Calu3 (cell line): ENCODE data around the gene TMEM214. TPM values are rescaled to one million over a fixed set of nuclear protein-coding genes. Genes with fewer than 3 reads are reported as not detected.

Experiments
- BruUV-seq: library from RNA; stranded (reverse); fragments of 400-500 nt; replicated peaks from 2 replicates; lab custom pipeline; 2021; lab: Mats Ljungman, UMichigan
- CTCF ChIA-PET: fragments of 300-600 bp; sonication (Branson Sonifier 250); formaldehyde crosslinking; loops from one replicate; lab custom pipeline; 2022; ENCODE audit warnings: antibody characterized with exemption; lab: Charles Lee
- DNase-seq: peaks from one replicate; pipeline ENCODE4 v3.0.0; 2022
- H3K27ac Mint-ChIP-seq: one replicate; pipeline ENCODE4 v1.8.0; 2022; ENCODE audit warnings: mixed read lengths; ENCODE audit not compliant: unreplicated experiment
- H3K27me3 Mint-ChIP-seq: one replicate; pipeline ENCODE4 v1.8.0; 2022; ENCODE audit warnings: mixed read lengths; ENCODE audit not compliant: unreplicated experiment
- H3K36me3 Mint-ChIP-seq: one replicate; pipeline ENCODE4 v1.8.0; 2022; ENCODE audit warnings: mild to moderate bottlenecking, moderate library complexity, mixed read lengths; ENCODE audit not compliant: insufficient read depth, unreplicated experiment
- H3K4me1 Mint-ChIP-seq: one replicate; pipeline ENCODE4 v1.8.0; 2022; ENCODE audit warnings: mild to moderate bottlenecking, low read depth, mixed read lengths; ENCODE audit not compliant: unreplicated experiment
- H3K4me3 Mint-ChIP-seq: one replicate; pipeline ENCODE4 v1.8.0; 2022; ENCODE audit warnings: mild to moderate bottlenecking, low read depth, moderate library complexity, mixed read lengths; ENCODE audit not compliant: unreplicated experiment
- H3K9me3 Mint-ChIP-seq: one replicate; pipeline ENCODE4 v1.8.0; 2022; ENCODE audit warnings: low read depth, mixed read lengths; ENCODE audit not compliant: unreplicated experiment
- CTCF ChIP-seq: fragments of 200-600 bp; IDR thresholded peaks from one replicate; pipeline ENCODE4 v1.8.0; 2022; ENCODE audit warnings: antibody characterized with exemption; ENCODE audit not compliant: unreplicated experiment
- intact Hi-C: fragments of 100-400 bp; cut with micrococcal nuclease; formaldehyde crosslinking; loops from one replicate; pipeline ENCODE4 v1.10.0; 2022; ENCODE audit not compliant: unreplicated experiment
- total RNA-seq: library from RNA; stranded (reverse); gene quantifications from 2 replicates; pipeline ENCODE4 v1.2.3, GENCODE V29; 2022

The TMEM214 gene
- total RNA-seq, 1 experiment from 2014 or later = 79.6 TPM

- no peak for TF ChIP-seq CTCF
- Mint-ChIP-seq H3K27ac (no peak overlapping the region), H3K4me1 (peaks cover 2% of the 10 kb centered on the region), H3K9me3 (no peaks in the 10 kb centered on the region), H3K4me3 (no peak overlapping the region), H3K36me3 (peaks cover 34% of the 10 kb centered on the region), H3K27me3 (no peaks in the 10 kb centered on the region)
- no peak for DNase-seq
- BruUV-seq = no TSS peak
- CTCF ChIA-PET = interaction anchor here (0.6 to 1.9 kb wide), 2 partner anchors 11 to 1459 kb away, joined by 4 to 6 read pairs; partner anchors contain the start of gene AGBL5
- intact Hi-C loops = no loop called here
These were observed 6.7 kb downstream of the TMEM214 start for GRCh38 chr2:27039426-27039825.

GRCh38 chr2:27039871-27040270 is 7.1 kb downstream of the TMEM214 start:
- BruUV-seq = no TSS peak
- intact Hi-C loops = no loop called here

GRCh38 chr2:27040282-27040681 is 7.5 kb downstream of the TMEM214 start:
- no peaks in the 10 kb centered on the region for H3K27me3 Mint-ChIP-seq
- H3K9me3 Mint-ChIP-seq = no peaks in the 10 kb centered on the region
- BruUV-seq = no TSS peak
- no peak for TF ChIP-seq CTCF
- peaks cover 36% of the 10 kb centered on the region for H3K36me3 Mint-ChIP-seq
- no peak for DNase-seq
- CTCF ChIA-PET = interaction anchor here (0.6 to 1.9 kb wide), 2 partner anchors 10 to 28 kb away, joined by 5 to 6 read pairs; partner anchors contain the start of gene AGBL5
- H3K27ac Mint-ChIP-seq = no peak overlapping the region
- intact Hi-C loops = no loop called here
- no peak overlapping the region for H3K4me3 Mint-ChIP-seq
- no peaks in the 10 kb centered on the region for H3K4me1 Mint-ChIP-seq

More at GRCh38 chr2:27039871-27040270, 7.1 kb downstream of the TMEM214 start:
- TF ChIP-seq CTCF = no peak
- no peaks in the 10 kb centered on the region for H3K9me3 Mint-ChIP-seq
- H3K36me3 Mint-ChIP-seq = peaks cover 32% of the 10 kb centered on the region
- DNase-seq = no peak
- H3K4me1 Mint-ChIP-seq = no peaks in the 10 kb centered on the region
- H3K27ac Mint-ChIP-seq = no peak overlapping the region
- CTCF ChIA-PET = interaction anchor here (0.6 to 1.9 kb wide), 2 partner anchors 11 to 1459 kb away, joined by 4 to 6 read pairs; partner anchors contain the start of gene AGBL5
- H3K4me3 Mint-ChIP-seq = no peak overlapping the region
- no peaks in the 10 kb centered on the region for H3K27me3 Mint-ChIP-seq

GRCh38 chr2:27041752-27042151 is 9.0 kb downstream of the TMEM214 start:
- DNase-seq = no peak
- CTCF ChIA-PET = no interaction called here
- H3K36me3 Mint-ChIP-seq = peaks cover 35% of the 10 kb centered on the region
- no peak overlapping the region for H3K27ac Mint-ChIP-seq
- no peaks in the 10 kb centered on the region for H3K9me3 Mint-ChIP-seq
- BruUV-seq = no TSS peak
- H3K4me3 Mint-ChIP-seq = no peak overlapping the region
- intact Hi-C loops = no loop called here
- TF ChIP-seq CTCF = no peak
- H3K27me3 Mint-ChIP-seq = no peaks in the 10 kb centered on the region
- no peaks in the 10 kb centered on the region for H3K4me1 Mint-ChIP-seq
